Left renal cortex interstitium (tissue), 4 donors: ENCODE data around the gene DUSP1. TPM values are rescaled to one million over a fixed set of nuclear protein-coding genes. Genes with fewer than 3 reads are reported as not detected.

Source experiments
- DNase-seq, 4 donors: peaks; one replicate each; pipeline ENCODE4 v3.0.0-alpha.2; 2013; ENCODE audit warnings: low read depth in 4 of 4, low spot score in 2 of 4, missing footprints in 1 of 4
- polyA plus RNA-seq, 4 donors: library from polyadenylated mRNA; unstranded; fragments of 120-200 nt; gene quantifications; one replicate each; pipeline ENCODE4 v1.2.1, GENCODE V29; 2013; ENCODE audit not compliant: insufficient read length in 4 of 4

The DUSP1 gene
- polyA plus RNA-seq, 4 donors = 32.7 to 148 (median 43.7) TPM

DNA sequence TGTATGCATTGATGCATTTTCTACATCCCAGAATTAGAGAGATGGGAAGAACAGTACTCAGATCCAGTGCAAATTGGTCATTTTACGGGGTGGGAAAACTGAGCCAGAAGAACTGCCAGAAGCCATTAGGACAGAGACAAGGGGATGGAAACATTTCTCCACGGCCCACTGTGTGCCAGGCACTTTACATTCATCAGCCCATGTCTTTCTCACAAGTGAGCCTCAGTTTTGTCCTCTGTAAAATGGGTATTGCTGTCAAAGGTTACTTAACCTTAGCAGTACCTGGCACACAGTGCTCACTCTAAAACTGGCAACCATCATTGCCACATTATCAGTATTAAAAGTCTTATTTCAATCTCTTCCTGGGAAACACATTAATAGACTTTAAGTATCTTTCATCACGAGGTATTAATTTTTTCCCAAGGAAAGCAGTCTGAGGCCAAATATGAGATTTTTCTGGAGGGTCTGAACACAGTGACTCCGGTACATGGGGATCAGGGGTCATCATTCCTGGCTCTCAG, 5.2 kb downstream of the DUSP1 start:
- DNase-seq = no peak

DNA sequence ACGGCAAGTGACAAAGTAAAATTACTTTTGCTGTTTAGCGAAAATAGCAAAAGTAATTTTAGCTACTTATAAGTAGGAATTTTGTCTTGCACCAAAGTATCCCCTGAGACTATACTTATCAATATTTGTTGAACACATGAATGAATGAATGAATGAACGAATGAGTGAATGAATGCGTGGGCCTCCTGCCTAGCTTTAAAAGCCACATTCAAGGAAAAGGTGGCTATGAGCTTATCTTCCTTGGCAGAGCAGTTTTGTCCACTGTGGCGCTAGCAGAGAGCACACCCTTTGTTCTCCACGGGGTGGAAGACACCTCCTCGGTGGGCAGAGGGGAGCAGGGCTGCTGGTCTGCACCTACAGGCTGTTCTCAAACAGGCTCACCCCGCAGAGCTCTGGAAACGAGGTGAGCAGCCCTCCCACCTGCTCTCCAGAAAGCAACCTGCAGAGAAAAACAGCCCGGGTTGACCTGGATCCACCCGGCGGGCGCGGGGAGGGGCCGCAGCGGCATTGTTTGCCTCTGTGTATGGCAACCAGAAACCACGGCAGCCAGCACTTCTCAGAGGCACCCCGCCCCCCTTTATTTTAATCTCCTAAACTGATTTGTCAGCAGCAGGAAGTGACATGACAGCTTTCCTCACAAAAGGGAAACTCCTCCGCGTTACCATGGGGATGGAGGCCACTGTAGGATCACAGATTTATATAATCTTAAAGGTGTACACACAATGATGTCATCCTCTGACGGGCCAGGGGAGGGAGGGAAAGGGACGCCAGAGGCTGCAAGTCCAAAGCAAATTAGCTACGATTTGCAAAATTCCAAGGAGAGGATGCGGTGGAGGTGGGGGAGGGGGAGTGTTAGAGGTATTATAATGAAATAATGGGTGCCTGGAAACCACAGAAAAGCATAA, 5.9 kb downstream of the DUSP1 start:
- peak; percentile 93 to 99 (median 98) for DNase-seq

DNA sequence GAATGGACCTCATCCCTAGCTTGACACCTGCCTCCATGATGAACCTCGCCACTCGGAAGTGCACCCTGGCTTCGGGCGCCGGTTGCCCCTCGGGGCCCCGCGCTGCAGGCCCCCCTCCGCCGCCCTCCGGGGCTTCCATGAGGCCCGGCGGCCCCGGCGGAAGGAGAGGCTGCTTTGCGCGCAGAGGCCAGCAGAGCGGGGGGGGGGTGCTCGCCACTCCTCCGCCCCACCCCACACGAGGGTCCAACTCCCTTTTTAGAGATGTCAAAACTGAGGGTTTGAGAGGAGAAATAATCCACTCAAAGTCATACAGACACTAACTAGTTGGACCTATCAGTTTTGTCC, 7.9 kb downstream of the DUSP1 start:
- DNase-seq = no peak

DNA sequence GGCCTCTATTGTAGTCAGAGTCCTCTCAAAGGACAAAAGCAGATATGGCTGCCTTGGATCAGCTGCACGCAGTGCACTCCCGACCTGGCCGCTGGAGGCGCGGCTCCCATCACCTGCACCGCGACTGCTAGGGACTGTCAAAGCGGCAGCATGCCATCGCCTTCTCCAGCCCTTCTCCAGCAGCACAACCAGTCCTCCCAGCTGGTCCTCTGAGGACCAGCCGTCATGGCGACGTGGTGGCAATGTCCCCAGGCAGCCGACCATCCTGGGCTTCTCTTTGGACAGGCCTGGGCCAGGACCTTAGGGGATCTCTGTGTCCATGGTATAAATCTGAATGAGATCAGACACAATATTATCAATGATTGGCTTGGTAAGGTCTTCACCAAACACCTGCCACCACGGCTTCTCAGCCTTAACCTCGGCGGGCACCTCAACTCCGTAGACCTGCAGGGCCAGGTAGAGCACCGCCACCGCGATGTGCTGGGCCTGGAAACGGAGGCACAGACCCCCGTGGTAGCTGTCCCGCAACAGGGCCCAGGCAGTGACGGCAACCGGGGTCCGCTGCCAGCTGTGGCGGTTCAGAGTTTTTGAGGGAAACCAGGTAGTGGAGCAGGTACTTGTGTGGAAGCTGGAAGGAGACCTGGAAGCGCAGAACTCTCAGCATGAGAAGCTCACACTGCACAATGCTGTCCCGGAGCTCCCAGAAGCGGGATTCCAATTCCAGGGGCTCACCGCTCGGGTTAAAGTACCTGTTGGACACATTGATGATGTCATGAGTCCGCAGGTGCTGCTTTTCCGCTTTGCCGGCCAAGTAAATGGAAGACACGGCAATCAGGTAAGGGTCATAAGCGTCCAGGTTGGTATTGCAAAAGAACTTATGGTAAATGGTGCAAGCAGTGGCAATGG, 8.5 kb downstream of the DUSP1 start:
- DNase-seq = no peak

DNA sequence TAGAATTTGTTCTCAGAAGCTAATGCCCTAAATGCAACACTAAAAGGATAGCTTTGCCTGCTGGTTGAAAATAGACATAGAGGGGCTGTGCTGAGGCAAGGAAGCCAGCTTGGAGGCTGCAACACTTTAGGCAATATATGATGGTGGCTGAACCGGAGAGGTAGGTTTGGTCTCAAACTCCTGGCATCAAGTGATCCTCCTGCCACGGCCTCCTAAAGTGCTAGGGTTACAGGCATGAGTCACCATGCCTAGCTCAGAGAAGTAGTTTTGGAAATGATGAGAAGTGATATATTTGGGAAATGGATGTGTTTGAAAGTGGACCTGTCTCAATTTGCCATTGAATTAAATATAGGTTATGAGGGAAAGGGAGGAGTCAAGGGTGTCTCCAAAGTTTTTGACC, 10.0 kb downstream of the DUSP1 start:
- DNase-seq = no peak

DNA sequence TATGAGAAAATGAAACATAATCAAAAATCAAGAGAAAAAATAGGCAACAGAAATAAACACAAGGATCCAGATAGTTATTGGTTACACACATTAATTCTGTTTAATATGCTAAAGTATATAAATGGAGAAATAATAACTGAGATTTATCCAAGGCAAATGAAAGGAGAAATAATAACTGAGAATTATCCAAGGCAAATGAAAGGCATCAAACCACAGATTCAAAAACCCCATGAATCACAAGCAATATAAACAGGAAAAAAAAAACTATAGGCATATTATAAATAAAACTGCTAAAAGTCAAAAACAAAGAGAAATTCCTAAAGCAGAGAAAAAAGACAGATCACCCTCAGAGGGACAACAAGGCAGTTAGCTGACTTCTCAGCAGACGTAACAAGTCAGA, 10.9 kb downstream of the DUSP1 start:
- no peak for DNase-seq

DNA sequence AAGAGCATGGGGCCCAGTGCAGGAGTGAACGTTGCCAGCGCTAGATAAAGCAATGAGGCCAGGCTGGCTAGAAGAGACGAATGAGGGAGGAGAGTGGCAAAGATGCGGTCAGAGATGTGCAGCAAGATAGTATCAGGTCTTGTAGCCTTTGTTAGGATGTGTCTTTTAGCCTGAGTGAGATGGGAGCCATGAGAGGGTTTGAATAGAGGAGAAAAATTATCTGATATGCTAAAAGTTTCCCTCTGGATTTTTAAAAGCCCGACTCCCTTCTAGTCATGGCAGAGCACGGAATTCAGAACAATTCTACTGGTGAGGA, 12.2 kb downstream of the DUSP1 start:
- no peak for DNase-seq

DNA sequence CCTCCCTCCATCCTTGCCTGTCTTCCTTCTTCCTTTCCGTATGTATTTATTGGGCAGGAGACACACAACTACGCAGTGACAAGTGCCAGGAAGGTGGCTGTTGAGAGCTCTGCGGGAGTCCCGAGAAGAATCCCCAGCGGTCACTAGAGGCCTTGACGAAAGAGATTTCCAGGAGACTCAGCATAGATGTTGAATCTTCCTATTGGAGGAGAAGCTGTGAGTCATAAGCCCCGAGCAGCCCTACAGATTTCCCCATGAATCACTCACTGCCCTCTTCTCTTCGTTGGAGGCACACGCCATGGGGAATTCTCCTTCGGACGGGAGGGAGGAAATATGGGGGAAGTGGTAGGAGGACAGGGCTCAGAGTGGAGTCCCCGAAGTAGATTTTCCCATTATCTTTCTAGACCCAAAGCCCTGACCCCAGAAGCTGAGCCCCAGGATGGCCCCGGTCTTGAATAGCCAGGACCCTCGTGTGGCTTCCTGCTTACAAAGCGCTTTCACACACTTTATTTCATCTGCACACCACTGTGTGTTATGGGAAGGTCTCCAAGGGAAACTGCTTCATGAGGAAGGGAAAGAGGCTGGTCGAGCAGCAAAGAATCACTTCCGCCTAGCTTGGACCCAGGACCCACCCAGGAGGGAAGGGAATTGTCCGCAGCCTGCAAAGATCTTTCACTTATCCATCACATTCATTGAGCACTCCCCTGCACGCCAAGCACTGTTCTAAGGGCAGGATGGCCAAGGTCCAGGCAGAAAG, 12.7 kb downstream of the DUSP1 start:
- no peak for DNase-seq

DNA sequence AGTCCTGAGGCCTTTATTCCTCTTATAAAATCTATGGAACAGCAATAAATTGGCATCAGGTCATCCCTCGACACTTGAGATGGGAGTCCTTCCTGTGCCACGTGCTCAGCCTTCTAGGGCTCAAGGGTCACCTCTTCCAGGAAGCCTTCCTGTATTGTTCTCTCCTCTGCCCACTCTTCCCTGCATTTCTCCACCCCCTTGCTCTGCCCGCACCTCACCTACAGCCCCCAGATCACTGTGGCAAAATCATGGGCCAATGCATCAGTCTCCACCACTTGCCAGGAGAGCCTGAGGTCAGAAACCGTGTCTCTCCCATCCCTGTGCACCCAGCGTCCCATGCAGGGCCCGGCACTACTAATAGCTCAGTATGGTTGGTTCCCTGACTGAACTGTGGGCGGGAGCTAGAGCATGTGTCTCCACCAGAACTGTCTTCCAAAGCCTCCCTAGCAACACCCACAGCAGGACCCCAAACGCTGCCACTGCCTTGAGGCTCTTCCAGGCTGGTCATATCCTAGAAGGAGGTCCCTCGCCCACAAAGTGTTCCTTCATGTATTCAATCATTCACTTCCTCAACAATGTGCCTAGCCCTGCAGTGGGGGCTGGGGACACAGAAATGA, 13.5 kb downstream of the DUSP1 start:
- DNase-seq = no peak

DNA sequence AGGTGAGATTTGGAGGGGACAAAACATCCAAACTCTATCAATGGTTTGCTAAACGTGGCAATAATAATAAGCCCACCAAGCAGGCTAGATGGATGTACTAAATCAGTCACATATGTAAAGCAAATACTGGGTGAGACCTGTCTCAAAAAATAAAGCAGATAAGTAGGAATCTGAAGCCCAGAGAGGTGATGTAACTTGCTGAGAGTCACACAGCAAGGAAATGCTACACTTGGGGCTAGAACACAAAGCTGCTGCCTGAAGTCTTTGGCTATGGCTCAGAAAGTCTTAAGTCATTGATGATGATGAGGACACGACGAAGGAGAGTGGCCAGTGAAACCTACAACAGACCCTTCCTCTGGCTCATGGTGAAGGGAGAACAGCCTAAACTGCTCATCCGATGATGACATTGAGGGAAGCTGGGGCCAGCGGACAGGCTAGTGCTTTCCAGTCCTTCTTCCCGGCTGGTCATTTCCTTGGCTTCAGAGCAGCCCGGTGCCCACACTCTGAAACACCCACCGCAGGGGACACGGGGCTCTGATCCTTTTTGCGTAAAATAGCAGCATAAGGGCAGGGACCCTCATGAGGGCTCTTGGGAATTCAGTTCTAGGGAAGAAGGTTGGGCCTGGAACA, 14.1 kb downstream of the DUSP1 start:
- no peak for DNase-seq

DNA sequence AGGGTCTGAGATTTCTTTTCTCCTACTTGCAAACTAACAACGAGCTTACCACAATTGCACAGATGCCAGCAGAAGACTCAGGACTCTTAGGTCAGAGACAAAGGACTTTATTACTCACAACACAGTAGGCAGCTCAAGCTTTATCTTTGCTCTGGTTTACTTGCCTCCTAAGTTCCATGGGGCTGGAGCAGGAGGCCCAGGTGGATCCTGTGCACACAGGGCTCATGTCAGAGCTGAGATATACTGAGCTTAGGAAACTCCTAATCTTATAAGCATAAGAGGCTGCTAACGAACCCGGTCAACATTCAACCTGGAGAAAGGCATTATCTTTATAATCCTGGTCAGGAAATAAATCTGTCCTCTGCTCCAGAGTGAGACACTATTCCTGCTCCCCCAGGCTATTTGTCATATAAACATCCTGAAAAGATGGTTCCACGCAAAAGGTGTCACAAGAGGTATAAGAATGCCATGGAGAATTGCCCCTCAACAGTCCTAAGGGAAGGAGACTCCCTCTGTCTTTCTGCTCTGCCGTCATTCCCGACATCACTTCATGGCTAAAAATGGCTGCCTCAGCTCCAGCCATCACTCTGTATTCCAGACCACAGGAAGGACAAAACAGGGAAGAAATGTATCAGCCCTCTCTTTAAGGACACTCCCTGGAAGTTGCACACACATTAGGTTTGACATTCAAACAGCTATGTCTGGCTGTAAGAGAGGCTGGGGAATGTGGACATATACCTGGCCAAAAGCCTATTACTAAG, 16.2 kb downstream of the DUSP1 start:
- no peak for DNase-seq

DNA sequence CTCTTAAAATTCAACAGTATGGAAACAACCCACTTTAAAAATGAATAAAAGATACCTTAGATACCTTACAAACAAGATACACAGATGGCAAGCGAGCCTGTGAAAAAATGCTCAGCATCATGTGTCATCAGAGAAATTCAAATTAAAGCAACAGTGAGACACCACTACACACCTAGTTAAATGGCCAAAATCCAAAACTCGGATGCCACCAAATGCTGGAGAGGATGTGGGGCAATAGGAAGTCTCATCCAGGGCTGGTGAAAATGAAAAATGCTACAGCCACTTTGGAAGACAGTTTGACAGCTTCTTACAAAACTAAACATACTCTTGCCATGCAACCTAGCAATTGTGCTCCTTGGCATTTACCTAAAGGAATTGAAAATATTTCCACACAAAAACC, 17.9 kb downstream of the DUSP1 start:
- DNase-seq = no peak

DNA sequence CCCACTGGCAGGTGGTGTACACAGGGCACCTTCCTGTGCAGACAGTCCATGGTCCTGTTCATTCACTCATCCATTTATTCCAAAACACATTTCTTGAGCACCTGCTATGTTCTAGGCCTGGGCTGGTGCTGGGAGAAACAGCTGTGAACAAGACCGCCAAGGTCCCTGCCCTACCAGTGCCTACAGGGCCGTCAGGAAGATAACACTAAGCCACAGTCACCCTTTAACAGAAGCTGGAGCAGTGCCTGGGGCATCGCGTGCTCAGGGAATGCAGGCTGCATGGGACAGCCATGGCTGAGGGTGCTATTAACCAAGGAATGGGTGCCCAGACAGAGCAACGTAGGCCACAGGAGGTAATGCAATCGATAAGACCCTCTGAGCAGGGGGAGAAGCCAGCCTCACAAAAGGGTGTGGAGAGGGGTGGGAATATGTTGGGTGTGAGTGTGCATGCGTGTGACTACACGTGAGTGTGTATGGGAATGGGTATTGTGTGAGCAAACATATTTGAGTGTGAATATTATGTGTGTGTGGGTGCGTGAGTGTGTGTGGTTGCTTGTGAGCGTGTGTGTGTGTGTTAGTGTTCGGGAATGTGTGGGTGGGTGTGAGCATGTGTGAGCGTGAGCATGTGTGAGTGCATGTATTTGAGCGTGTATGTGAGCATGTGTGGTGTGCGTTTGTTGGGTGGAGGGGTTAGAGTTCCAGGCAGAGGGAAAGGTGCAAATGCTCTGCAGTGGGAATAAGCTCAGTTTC, 19.1 kb downstream of the DUSP1 start:
- no peak for DNase-seq

DNA sequence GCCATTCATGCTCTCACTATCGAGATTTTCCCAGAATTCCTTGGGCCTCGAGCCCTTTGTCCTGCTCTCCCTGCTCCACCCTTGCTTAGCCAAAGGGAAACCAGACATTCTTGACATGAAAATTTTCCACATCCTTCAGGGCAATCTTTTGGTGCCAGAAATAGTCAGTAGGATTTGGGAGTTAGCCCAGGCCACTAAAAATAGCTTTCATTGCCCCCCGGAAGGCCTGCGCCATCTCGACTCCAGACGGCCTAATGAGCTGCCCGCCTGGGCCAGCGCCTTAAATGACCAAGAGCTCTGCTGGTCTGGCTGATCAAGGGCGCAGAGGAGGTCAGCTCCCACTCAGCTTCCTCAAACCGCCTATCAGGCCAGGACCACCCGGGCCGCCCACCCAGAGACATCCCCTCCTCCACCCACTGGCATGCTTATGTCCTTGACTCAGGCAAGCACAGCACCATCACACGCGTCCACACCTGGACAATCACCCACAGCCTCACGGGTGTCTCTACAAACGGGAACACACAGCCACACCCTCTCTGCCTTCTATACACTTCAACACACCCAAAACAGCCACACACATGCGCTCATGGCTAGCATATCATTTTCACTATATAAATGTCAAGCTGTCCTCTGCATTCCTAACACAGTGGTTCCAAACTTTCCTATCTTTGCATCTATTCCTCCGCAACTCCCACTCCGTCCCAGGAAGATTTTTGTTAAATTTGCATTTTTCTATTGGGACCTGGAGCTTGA, 20.9 kb downstream of the DUSP1 start:
- DNase-seq = no peak

DNA sequence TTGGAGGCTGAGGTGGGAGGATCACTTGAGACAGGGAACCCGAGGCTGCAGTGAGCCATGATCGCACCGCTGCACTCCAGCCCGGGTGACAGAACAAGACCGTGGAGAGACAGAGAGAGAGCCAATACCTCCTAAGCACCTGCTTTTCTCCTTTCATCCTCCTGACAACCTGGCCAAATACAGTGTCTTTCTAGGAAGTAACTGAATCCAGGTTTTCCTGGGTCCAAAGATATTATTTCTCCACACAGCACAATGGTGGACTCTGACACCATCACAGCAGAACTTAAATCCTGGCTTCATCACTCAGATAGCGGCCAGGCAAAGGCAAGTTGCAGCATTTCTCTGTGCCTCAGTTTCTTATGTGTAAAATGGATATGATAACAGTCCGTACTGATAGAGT, 21.9 kb downstream of the DUSP1 start:
- no peak for DNase-seq

DNA sequence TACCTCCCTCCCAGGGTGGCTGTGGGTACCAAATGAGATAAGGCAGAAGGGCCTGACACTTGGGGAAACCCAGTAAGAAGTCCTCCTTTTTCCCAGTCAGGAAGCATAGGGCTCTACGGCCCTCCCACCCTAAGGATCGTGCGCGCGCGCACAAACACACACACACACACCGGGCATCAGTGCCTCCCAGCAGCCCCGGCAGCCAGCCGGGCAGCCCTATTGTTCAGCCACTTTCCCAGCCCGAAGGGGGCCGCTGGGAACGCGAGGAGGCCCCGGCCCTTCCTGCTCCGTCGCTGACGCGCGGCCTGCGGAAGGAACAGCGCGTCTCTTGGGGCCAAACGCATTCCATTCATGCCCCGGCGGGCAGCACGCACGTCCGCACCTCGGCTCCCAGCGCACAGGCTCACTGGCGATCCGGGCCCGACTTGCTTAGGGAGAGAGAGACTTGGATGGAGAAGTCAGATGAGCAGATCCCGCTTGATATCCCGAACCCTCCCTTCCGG, 22.6 kb downstream of the DUSP1 start:
- DNase-seq = peak in 1 of 4 donors; percentile 48

DNA sequence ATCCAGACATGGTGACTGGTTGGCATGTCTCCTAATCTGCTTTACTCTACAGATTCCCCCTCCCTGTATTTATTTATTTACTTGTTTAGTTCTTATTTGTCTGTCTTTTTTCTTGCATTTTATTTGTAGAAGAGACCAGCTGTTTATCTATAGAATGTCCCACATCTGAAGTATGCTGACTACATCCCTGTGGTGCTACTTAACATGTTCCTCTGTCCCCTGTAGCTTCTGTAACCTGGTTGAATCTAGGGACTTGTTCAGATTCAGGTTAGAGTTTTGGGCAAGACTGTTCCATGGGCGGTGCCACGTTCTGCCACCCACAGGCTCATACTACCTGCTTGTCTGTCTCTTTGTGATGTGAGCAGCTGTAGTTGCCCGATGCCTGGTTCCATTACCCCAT, 23.5 kb downstream of the DUSP1 start:
- DNase-seq = no peak

DNA sequence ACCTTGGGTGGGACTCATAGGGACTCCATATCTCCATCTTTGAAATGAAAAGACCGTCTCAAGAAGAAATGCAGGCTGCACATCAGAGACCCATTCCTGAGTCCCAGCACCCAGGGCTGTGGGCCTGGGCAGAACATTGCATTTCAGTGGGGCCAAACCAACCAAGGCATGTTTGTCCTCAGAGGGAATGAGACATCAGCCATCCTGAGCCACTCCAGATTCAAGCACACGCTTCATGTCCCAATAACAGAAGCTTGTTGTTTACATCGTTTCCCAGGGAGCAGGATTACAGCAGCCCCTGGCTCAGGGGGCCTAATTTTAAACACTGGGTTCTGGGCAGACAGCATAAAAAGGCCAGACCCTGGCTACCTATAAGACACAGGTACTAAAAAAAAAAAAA, 24.3 kb downstream of the DUSP1 start:
- DNase-seq = no peak
